WI38 (cell line): ENCODE results near the gene G6PC1.
"Not testable (repeated sequence)": the region's sequence is repeated elsewhere in the genome, so short reads cannot be mapped to it uniquely, and the experiment has no call there.

Source experiments
- H3K4me3 ChIP-seq: 2 replicates; pipeline ENCODE4 v1.5.1; 2011; ENCODE audit warnings: low read depth, mild to moderate bottlenecking, control low read depth, low read length
- TF ChIP-seq, protein P1 (sequence below): IDR thresholded peaks from 2 replicates; pipeline ENCODE4 v1.5.1; 2012; ENCODE audit warnings: low read depth, mild to moderate bottlenecking, control low read depth, low read length

G6PC1 gene

GRCh38 chr17:42855048-42855596 lies 45.5 kb upstream of the G6PC1 start:
- TF ChIP-seq, protein P1, sequence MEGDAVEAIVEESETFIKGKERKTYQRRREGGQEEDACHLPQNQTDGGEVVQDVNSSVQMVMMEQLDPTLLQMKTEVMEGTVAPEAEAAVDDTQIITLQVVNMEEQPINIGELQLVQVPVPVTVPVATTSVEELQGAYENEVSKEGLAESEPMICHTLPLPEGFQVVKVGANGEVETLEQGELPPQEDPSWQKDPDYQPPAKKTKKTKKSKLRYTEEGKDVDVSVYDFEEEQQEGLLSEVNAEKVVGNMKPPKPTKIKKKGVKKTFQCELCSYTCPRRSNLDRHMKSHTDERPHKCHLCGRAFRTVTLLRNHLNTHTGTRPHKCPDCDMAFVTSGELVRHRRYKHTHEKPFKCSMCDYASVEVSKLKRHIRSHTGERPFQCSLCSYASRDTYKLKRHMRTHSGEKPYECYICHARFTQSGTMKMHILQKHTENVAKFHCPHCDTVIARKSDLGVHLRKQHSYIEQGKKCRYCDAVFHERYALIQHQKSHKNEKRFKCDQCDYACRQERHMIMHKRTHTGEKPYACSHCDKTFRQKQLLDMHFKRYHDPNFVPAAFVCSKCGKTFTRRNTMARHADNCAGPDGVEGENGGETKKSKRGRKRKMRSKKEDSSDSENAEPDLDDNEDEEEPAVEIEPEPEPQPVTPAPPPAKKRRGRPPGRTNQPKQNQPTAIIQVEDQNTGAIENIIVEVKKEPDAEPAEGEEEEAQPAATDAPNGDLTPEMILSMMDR: no peak
- no peak overlapping the region for H3K4me3 ChIP-seq

- not testable (repeated sequence) for H3K4me3 ChIP-seq
These were observed 44.5 kb upstream of the G6PC1 start for GRCh38 chr17:42856093-42856492.

- H3K4me3 ChIP-seq: not testable (repeated sequence)
These were observed 44.1 kb upstream of the G6PC1 start for GRCh38 chr17:42856516-42856915.

- H3K4me3 ChIP-seq: no peak overlapping the region
- TF ChIP-seq, protein P1: no peak
These were observed 43.2 kb upstream of the G6PC1 start for GRCh38 chr17:42857389-42857788.

- TF ChIP-seq, protein P1: no peak
- H3K4me3 ChIP-seq: no peak overlapping the region
These were observed 34.9 kb upstream of the G6PC1 start for GRCh38 chr17:42865638-42866094.

GRCh38 chr17:42866216-42866615 lies 34.4 kb upstream of the G6PC1 start:
- no peak overlapping the region for H3K4me3 ChIP-seq
- TF ChIP-seq, protein P1: no peak

- no peak overlapping the region for H3K4me3 ChIP-seq
- TF ChIP-seq, protein P1: no peak
These were observed 33.7 kb upstream of the G6PC1 start for GRCh38 chr17:42866631-42867575.

GRCh38 chr17:42867694-42868261 lies 32.8 kb upstream of the G6PC1 start:
- H3K4me3 ChIP-seq: not testable (repeated sequence)
